HL-60 (cell line): ENCODE data around the gene IER2.

ENCODE experiments used
- DNase-seq, 2 experiments: peaks; one replicate each; pipeline ENCODE4 v3.0.0-alpha.2; 2010 to 2020; ENCODE audit warnings: low read depth in 1 of 2, low spot score in 1 of 2
- H3K27ac ChIP-seq: fragments of 250-450 bp; sonication (Bioruptor Pico); replicated peaks from 2 replicates; pipeline ENCODE4 v1.5.1; 2020; ENCODE audit warnings: mild to moderate bottlenecking, moderate library complexity
- H3K27me3 ChIP-seq: fragments of 250-450 bp; sonication (Bioruptor Pico); 2 replicates; pipeline ENCODE4 v1.5.1; 2021; ENCODE audit warnings: mild to moderate bottlenecking, moderate library complexity; ENCODE audit not compliant: insufficient read depth, poor library complexity, severe bottlenecking
- H3K4me3 ChIP-seq: replicated peaks from 2 replicates; pipeline ENCODE4 v1.5.1; 2011; ENCODE audit warnings: mild to moderate bottlenecking, control low read depth, low read length; ENCODE audit not compliant: insufficient read depth
- GABPA ChIP-seq: IDR thresholded peaks from 2 replicates; pipeline ENCODE4 v1.6.1; 2012; ENCODE audit warnings: low read depth
- POLR2AphosphoS5 ChIP-seq: IDR thresholded peaks from 2 replicates; pipeline ENCODE4 v1.6.1; 2012; ENCODE audit warnings: low read depth
- SPI1 ChIP-seq: IDR thresholded peaks from 2 replicates; pipeline ENCODE4 v1.6.1; 2012; ENCODE audit warnings: low read depth, mild to moderate bottlenecking, borderline replicate concordance
- TF ChIP-seq, protein P1 (sequence below): IDR thresholded peaks from 2 replicates; pipeline ENCODE4 v1.6.1; 2012; ENCODE audit warnings: low read depth; ENCODE audit not compliant: insufficient replicate concordance
- TF ChIP-seq, protein P2 (sequence below): IDR thresholded peaks from one replicate; pipeline ENCODE4 v1.5.1; 2011; ENCODE audit warnings: low read length, control low read depth, inconsistent platforms; ENCODE audit not compliant: insufficient read depth

IER2 gene

DNA sequence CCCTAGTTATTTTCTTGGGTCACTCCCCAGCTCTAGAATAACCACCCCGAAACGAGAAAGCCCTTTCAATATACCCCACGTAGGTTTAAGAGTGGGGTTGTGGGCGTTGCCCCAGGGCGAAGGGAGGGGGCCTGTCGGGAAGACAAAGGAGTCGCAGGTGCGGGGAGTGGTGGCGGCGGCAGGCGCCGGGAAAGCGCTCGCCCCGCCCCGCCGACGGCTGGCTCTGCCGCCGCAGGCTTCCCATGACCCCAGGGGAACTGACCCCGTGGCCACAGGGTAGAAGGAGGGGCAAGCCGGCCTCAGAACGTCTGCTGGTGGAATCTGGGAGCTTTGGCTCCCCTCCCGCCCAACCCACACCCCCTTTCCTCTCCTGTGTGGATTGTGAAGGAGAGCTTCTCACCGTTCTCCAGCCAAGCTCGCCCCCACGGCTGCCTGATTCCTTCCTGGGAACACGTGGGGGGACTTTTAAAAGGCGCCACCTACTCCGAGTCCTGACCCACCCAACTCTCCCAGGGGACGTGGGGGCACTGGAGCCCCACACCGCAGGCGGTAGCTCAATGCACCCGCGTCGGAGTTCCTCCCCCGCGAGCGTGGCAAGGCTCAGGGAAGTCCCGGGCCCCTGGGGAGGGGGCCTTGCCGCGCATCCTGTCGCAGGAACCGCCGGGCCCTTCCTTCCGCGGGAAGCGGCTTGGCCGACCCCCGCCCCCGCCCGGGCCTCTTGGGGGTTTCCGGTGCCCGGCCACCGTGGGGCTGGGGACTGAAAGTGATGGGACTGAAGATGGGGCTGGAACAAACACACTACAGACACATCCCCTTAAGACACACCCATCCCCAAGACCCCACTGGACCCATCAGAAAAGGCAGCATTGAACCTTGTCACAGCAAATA is 5.5 kb downstream of the IER2 start:
- H3K27me3 ChIP-seq: no peaks in the 10 kb centered on the region
- H3K4me3 ChIP-seq: peak overlapping the region; percentile 68
- TF ChIP-seq GABPA (peak; percentile 10; the same call in 1 of the 2 replicates), SPI1 (peak; percentile 59; the same call in 1 of the 2 replicates), POLR2AphosphoS5 (peak; percentile 72; the same call in 1 of the 2 replicates)
- TF ChIP-seq, protein P1, sequence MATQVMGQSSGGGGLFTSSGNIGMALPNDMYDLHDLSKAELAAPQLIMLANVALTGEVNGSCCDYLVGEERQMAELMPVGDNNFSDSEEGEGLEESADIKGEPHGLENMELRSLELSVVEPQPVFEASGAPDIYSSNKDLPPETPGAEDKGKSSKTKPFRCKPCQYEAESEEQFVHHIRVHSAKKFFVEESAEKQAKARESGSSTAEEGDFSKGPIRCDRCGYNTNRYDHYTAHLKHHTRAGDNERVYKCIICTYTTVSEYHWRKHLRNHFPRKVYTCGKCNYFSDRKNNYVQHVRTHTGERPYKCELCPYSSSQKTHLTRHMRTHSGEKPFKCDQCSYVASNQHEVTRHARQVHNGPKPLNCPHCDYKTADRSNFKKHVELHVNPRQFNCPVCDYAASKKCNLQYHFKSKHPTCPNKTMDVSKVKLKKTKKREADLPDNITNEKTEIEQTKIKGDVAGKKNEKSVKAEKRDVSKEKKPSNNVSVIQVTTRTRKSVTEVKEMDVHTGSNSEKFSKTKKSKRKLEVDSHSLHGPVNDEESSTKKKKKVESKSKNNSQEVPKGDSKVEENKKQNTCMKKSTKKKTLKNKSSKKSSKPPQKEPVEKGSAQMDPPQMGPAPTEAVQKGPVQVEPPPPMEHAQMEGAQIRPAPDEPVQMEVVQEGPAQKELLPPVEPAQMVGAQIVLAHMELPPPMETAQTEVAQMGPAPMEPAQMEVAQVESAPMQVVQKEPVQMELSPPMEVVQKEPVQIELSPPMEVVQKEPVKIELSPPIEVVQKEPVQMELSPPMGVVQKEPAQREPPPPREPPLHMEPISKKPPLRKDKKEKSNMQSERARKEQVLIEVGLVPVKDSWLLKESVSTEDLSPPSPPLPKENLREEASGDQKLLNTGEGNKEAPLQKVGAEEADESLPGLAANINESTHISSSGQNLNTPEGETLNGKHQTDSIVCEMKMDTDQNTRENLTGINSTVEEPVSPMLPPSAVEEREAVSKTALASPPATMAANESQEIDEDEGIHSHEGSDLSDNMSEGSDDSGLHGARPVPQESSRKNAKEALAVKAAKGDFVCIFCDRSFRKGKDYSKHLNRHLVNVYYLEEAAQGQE: no peak
- TF ChIP-seq, protein P2, sequence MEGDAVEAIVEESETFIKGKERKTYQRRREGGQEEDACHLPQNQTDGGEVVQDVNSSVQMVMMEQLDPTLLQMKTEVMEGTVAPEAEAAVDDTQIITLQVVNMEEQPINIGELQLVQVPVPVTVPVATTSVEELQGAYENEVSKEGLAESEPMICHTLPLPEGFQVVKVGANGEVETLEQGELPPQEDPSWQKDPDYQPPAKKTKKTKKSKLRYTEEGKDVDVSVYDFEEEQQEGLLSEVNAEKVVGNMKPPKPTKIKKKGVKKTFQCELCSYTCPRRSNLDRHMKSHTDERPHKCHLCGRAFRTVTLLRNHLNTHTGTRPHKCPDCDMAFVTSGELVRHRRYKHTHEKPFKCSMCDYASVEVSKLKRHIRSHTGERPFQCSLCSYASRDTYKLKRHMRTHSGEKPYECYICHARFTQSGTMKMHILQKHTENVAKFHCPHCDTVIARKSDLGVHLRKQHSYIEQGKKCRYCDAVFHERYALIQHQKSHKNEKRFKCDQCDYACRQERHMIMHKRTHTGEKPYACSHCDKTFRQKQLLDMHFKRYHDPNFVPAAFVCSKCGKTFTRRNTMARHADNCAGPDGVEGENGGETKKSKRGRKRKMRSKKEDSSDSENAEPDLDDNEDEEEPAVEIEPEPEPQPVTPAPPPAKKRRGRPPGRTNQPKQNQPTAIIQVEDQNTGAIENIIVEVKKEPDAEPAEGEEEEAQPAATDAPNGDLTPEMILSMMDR: no peak
- H3K27ac ChIP-seq: peak overlapping the region; percentile 97
- peak; percentile 75 to 80 for DNase-seq

DNA sequence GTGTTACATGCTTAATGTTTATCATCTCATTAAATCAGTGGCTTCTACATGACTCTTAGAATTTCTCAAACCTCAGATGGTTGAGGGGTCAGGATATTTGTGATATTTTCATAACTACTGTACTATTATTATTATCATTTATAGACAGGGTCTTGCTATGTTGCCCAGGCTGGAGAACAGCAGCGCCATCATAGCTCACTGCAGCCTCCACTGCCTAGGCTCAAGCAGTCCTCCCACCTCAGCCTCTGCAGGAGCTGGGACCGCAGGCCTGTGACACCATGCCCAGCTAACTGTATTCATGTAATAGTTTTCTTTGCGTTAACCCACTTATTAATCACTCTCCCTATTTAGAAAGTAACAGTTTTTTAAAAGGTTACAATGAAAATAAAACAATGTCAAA is 9.5 kb downstream of the IER2 start:
- no peak for DNase-seq
- TF ChIP-seq, protein P1: no peak
- TF ChIP-seq POLR2AphosphoS5: no peak
- TF ChIP-seq GABPA: no peak
- TF ChIP-seq, protein P2: no peak
- no peak for TF ChIP-seq SPI1
- no peaks in the 10 kb centered on the region for H3K27me3 ChIP-seq
- H3K27ac ChIP-seq: no peak overlapping the region
- no peak overlapping the region for H3K4me3 ChIP-seq

DNA sequence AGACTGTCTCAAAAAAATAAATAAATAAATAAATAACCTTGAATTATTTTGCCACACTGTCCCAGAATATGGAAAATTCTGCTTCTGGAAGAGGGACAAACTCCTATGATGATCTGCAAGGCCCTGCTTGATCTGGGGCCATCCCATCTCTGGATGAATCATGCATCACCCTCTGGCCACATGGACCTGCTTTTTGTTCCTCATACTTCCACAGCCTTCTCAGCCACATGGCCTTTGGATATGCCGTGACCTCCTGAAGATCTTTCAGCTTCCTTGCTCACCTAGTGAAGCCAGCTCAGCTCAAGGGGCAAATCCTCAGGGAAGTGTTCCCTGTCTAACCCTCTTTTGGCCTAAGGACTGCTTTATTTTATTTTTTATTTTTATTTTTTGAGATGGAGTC is 10.3 kb downstream of the IER2 start:
- Histone ChIP-seq H3K4me3 (no peak overlapping the region), H3K27ac (no peak overlapping the region), H3K27me3 (no peaks in the 10 kb centered on the region)
- TF ChIP-seq POLR2AphosphoS5: no peak
- no peak for TF ChIP-seq SPI1
- TF ChIP-seq, protein P1: no peak
- TF ChIP-seq, protein P2: no peak
- TF ChIP-seq GABPA: no peak
- no peak for DNase-seq
